WTC11 (cell line): ENCODE measurements around the gene HOXA7. TPM values are rescaled to one million over a fixed set of nuclear protein-coding genes. Genes with fewer than 3 reads are reported as not detected.

Experiments used
- ATAC-seq: fragments of 200-7000 bp; cut with Tn5 transposase; 2 replicates; pipeline ENCODE4 v1.10.0; 2021; ENCODE audit warnings: mild to moderate bottlenecking, moderate library complexity
- CTCF ChIA-PET: fragments of 300-600 bp; sonication (Branson Sonifier 250); formaldehyde crosslinking; loops from one replicate; lab custom pipeline; 2021; ENCODE audit warnings: antibody characterized with exemption; lab: Charles Lee
- POLR2A ChIA-PET: fragments of 350-600 bp; sonication (Branson Sonifier 250); formaldehyde crosslinking; loops from one replicate; lab custom pipeline; 2021; ENCODE audit warnings: antibody characterized with exemption; lab: Charles Lee
- DNase-seq: peaks from one replicate; pipeline ENCODE4 v3.0.0; 2021; ENCODE audit warnings: low spot score
- H3K27ac Mint-ChIP-seq: 2 replicates; pipeline ENCODE4 v1.8.0; 2021; ENCODE audit warnings: mixed read lengths
- H3K27me3 Mint-ChIP-seq: 2 replicates; pipeline ENCODE4 v1.8.0; 2021; ENCODE audit warnings: low read depth, mild to moderate bottlenecking, moderate library complexity, mixed read lengths
- H3K36me3 Mint-ChIP-seq: 2 replicates; pipeline ENCODE4 v1.8.0; 2021; ENCODE audit warnings: mixed read lengths
- H3K4me1 Mint-ChIP-seq: 2 replicates; pipeline ENCODE4 v1.8.0; 2022; ENCODE audit warnings: mixed read lengths
- H3K4me3 Mint-ChIP-seq: 2 replicates; pipeline ENCODE4 v1.8.0; 2021; ENCODE audit warnings: mild to moderate bottlenecking, moderate library complexity, mixed read lengths
- H3K9me3 Mint-ChIP-seq: 2 replicates; pipeline ENCODE4 v1.8.0; 2021; ENCODE audit warnings: mixed read lengths
- AFF4 ChIP-seq: sonication (generic); formaldehyde crosslinking; IDR thresholded peaks from 2 replicates; pipeline ENCODE4 v1.8.1; 2023; ENCODE audit warnings: mild to moderate bottlenecking, missing genetic modification reagents, borderline replicate concordance
- FOXJ3 ChIP-seq: sonication (generic); formaldehyde crosslinking; IDR thresholded peaks from 2 replicates; pipeline ENCODE4 v1.9.0; 2021; ENCODE audit warnings: missing genetic modification reagents, mild to moderate bottlenecking, borderline replicate concordance
- GABPB1 ChIP-seq: sonication (generic); formaldehyde crosslinking; IDR thresholded peaks from 2 replicates; pipeline ENCODE4 v1.8.1; 2023; ENCODE audit warnings: mild to moderate bottlenecking, missing genetic modification reagents
- MAX ChIP-seq: sonication (generic); formaldehyde crosslinking; IDR thresholded peaks from 2 replicates; pipeline ENCODE4 v1.8.0; 2022; ENCODE audit warnings: mild to moderate bottlenecking, missing genetic modification reagents
- NFATC4 ChIP-seq: fragments of 250-450 bp; sonication (Bioruptor Pico); IDR thresholded peaks from 2 replicates; pipeline ENCODE4 v1.9.0; 2021; ENCODE audit warnings: mild to moderate bottlenecking
- NFYB ChIP-seq: sonication (generic); formaldehyde crosslinking; conservative IDR thresholded peaks from 2 replicates; pipeline ENCODE4 v1.8.0; 2022; ENCODE audit warnings: low read depth, missing genetic modification reagents
- NR1H2 ChIP-seq: sonication (generic); formaldehyde crosslinking; IDR thresholded peaks from 2 replicates; pipeline ENCODE4 v1.9.0; 2021; ENCODE audit warnings: mild to moderate bottlenecking, moderate library complexity, missing genetic modification reagents
- NR2C2 ChIP-seq: sonication (generic); formaldehyde crosslinking; IDR thresholded peaks from 2 replicates; pipeline ENCODE4 v1.8.0; 2022; ENCODE audit warnings: mild to moderate bottlenecking, missing genetic modification reagents
- SMAD3 ChIP-seq: sonication (generic); formaldehyde crosslinking; IDR thresholded peaks from 2 replicates; pipeline ENCODE4 v1.8.0; 2022; ENCODE audit warnings: missing genetic modification reagents, mild to moderate bottlenecking, borderline replicate concordance
- TEAD1 ChIP-seq: sonication (generic); formaldehyde crosslinking; IDR thresholded peaks from 2 replicates; pipeline ENCODE4 v1.8.0; 2022; ENCODE audit warnings: mild to moderate bottlenecking, missing genetic modification reagents
- TEAD4 ChIP-seq: sonication (generic); formaldehyde crosslinking; IDR thresholded peaks from 2 replicates; pipeline ENCODE4 v1.8.0; 2022; ENCODE audit warnings: mild to moderate bottlenecking, missing genetic modification reagents
- USF2 ChIP-seq: sonication (generic); formaldehyde crosslinking; IDR thresholded peaks from 2 replicates; pipeline ENCODE4 v1.8.1; 2023; ENCODE audit warnings: mild to moderate bottlenecking, missing genetic modification reagents, moderate library complexity
- ZNF317 ChIP-seq: sonication (generic); formaldehyde crosslinking; IDR thresholded peaks from 2 replicates; pipeline ENCODE4 v1.8.1; 2023; ENCODE audit warnings: low read depth, mild to moderate bottlenecking, moderate library complexity, missing genetic modification reagents, borderline replicate concordance
- ZNF423 ChIP-seq: fragments of 250-450 bp; sonication (Bioruptor Pico); IDR thresholded peaks from 2 replicates; pipeline ENCODE4 v2.1.2; 2022; ENCODE audit warnings: mild to moderate bottlenecking, moderate library complexity
- total RNA-seq: library from RNA; stranded (reverse); gene quantifications from 3 replicates; pipeline ENCODE4 v1.2.3, GENCODE V29; 2021
- TF ChIP-seq, protein P1 (sequence below): sonication (generic); formaldehyde crosslinking; IDR thresholded peaks from 2 replicates; pipeline ENCODE4 v1.8.0; 2023; ENCODE audit warnings: missing genetic modification reagents
- TF ChIP-seq, protein P2 (sequence below): sonication (generic); formaldehyde crosslinking; IDR thresholded peaks from 2 replicates; pipeline ENCODE4 v1.8.1; 2023; ENCODE audit warnings: mild to moderate bottlenecking, missing genetic modification reagents, moderate library complexity
- TF ChIP-seq, protein P3 (sequence below): sonication (generic); formaldehyde crosslinking; IDR thresholded peaks from 2 replicates; pipeline ENCODE4 v1.8.0; 2022; ENCODE audit warnings: mild to moderate bottlenecking, missing genetic modification reagents

The HOXA7 gene
- total RNA-seq, 1 experiment from 2014 or later = not detected

DNA sequence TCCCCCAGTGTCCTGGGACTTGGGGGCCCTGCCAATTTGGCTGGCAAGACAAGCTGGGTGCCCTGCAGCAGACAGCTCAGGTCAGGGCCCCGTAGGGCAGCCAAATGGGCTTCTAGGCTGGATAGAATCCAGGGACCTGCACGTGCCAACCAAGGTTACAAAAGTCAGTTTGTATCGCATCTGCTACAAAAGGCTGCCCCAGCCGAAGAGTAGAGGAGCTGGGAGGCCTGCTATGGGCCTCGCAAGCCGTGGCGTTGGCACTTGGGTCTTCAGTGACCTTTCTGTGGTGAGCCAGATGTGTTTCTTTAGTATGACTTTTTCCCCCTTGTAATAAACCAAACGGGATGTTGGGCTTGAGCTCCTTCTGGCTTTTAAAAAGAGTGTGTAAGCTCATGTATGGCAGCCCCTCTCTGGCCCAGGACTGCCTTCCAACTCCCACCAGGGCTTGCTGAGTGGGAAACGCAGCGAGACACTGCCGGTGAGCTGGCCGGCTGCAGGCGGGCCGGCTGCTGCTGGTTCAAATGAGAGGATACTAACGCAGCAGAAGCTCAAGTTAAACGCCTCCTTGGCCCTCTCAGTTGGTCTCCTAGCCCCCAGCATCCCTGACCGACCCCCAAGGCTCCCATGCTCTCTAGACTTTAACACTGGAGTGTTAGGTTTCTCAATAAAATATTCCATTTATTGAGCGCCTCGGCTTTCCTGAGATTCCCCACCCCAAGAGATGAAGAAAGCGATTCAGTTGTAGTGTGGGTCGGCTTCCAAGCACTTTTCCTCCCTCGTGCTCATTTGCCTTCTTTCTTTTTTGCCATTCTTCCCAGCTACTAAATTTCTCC, 20.7 kb upstream of the HOXA7 start:
- no peak for ATAC-seq
- no peak for DNase-seq
- Mint-ChIP-seq H3K27ac (no peak overlapping the region), H3K4me1 (peaks cover 20% of the 10 kb centered on the region), H3K36me3 (no peaks in the 10 kb centered on the region), H3K4me3 (no peak overlapping the region), H3K9me3 (no peaks in the 10 kb centered on the region), H3K27me3 (peaks cover 99% of the 10 kb centered on the region)
- TF ChIP-seq, protein P1, sequence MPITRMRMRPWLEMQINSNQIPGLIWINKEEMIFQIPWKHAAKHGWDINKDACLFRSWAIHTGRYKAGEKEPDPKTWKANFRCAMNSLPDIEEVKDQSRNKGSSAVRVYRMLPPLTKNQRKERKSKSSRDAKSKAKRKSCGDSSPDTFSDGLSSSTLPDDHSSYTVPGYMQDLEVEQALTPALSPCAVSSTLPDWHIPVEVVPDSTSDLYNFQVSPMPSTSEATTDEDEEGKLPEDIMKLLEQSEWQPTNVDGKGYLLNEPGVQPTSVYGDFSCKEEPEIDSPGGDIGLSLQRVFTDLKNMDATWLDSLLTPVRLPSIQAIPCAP (CRISPR knock-in tag) = no peak
- TF ChIP-seq, protein P2, sequence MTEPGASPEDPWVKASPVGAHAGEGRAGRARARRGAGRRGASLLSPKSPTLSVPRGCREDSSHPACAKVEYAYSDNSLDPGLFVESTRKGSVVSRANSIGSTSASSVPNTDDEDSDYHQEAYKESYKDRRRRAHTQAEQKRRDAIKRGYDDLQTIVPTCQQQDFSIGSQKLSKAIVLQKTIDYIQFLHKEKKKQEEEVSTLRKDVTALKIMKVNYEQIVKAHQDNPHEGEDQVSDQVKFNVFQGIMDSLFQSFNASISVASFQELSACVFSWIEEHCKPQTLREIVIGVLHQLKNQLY (CRISPR knock-in tag) = no peak
- ChIA-PET CTCF (interaction anchor here (1.0 to 2.3 kb wide), 3 partner anchors 8 to 19 kb away, joined by 4 to 9 read pairs (median 6); partner anchors contain the start of genes HOXA11 and HOXA9), POLR2A (interaction anchor here (0.6 kb wide), 1 partner anchor 23 kb away, joined by 3 read pairs; no protein-coding TSS in a partner anchor)

GRCh38 chr7:27176524-27176845, 20.0 kb upstream of the HOXA7 start:
- H3K4me1 Mint-ChIP-seq = peaks cover 25% of the 10 kb centered on the region
- TF ChIP-seq FOXJ3 (CRISPR knock-in tag) (no peak), USF2 (no peak), ZNF423 (no peak), AFF4 (CRISPR knock-in tag) (no peak), TEAD1 (no peak), GABPB1 (CRISPR knock-in tag) (no peak), NR2C2 (CRISPR knock-in tag) (no peak), NR1H2 (CRISPR knock-in tag) (no peak), NFYB (CRISPR knock-in tag) (no peak), TEAD4 (CRISPR knock-in tag) (no peak), ZNF317 (CRISPR knock-in tag) (no peak), MAX (no peak), SMAD3 (CRISPR knock-in tag) (no peak), NFATC4 (no peak)
- TF ChIP-seq, protein P3, sequence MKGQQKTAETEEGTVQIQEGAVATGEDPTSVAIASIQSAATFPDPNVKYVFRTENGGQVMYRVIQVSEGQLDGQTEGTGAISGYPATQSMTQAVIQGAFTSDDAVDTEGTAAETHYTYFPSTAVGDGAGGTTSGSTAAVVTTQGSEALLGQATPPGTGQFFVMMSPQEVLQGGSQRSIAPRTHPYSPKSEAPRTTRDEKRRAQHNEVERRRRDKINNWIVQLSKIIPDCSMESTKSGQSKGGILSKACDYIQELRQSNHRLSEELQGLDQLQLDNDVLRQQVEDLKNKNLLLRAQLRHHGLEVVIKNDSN (CRISPR knock-in tag) = no peak
- ATAC-seq (no peak), DNase-seq (no peak)
- H3K9me3 Mint-ChIP-seq = no peaks in the 10 kb centered on the region
- CTCF ChIA-PET = interaction anchor here (1.2 to 2.3 kb wide), 3 partner anchors 8 to 68 kb away, joined by 4 to 6 read pairs (median 4); partner anchors contain the start of genes HOXA11 and HOXA9
- POLR2A ChIA-PET = no interaction called here
- no peak overlapping the region for H3K4me3 Mint-ChIP-seq
- H3K36me3 Mint-ChIP-seq = no peaks in the 10 kb centered on the region
- H3K27me3 Mint-ChIP-seq = peaks cover 99% of the 10 kb centered on the region
- no peak overlapping the region for H3K27ac Mint-ChIP-seq
